IMR-90 (cell line): ENCODE measurements around the gene LCN2.

Source experiments
- BHLHE40 ChIP-seq: fragments of 150-350 bp; IDR thresholded peaks from 2 replicates; pipeline ENCODE4 v1.6.1; 2016; ENCODE audit warnings: mild to moderate bottlenecking, low read depth, low read length
- MAZ ChIP-seq: IDR thresholded peaks from 2 replicates; pipeline ENCODE4 v1.6.1; 2012; ENCODE audit warnings: low read depth, mild to moderate bottlenecking, low read length, improper control_type of control experiment, moderate library complexity, borderline replicate concordance
- MXI1 ChIP-seq: IDR thresholded peaks from 2 replicates; pipeline ENCODE4 v1.6.1; 2012; ENCODE audit warnings: low read depth, mild to moderate bottlenecking, low read length, moderate library complexity, borderline replicate concordance
- POLR2A ChIP-seq: IDR thresholded peaks from 2 replicates; pipeline ENCODE4 v1.6.1; 2012; ENCODE audit warnings: mild to moderate bottlenecking, low read depth, low read length
- TF ChIP-seq, protein P1 (sequence below): conservative IDR thresholded peaks from 2 replicates; pipeline ENCODE4 v1.5.1; 2012; ENCODE audit warnings: mild to moderate bottlenecking, low read depth, low read length, improper control_type of control experiment
- TF ChIP-seq, protein P2 (sequence below): fragments of 150-350 bp; IDR thresholded peaks from 2 replicates; pipeline ENCODE4 v1.6.1; 2017; ENCODE audit warnings: mild to moderate bottlenecking, antibody characterized with exemption, low read length, low read depth

DNA sequence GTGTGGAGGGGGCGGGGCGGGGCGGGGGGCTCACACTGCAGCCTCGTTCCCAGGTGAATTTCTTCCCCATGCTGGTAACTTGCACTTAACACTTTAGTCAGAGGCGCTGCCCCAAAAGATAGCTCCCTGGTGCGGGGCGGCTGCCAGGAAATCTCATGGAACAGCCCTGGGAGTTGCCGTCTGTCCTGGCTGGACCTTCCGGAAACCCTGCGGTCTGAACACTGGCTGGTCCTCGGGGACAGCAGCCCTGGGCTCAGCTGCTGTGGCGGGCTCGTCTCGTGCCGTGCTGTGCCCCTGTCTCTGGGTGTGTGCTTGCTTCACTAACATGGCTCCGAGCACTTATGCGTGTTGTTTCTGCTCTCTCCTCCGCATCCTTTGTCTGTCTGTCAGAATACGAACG lies 47.6 kb upstream of the LCN2 start:
- TF ChIP-seq POLR2A, result no peak
- TF ChIP-seq, protein P1, sequence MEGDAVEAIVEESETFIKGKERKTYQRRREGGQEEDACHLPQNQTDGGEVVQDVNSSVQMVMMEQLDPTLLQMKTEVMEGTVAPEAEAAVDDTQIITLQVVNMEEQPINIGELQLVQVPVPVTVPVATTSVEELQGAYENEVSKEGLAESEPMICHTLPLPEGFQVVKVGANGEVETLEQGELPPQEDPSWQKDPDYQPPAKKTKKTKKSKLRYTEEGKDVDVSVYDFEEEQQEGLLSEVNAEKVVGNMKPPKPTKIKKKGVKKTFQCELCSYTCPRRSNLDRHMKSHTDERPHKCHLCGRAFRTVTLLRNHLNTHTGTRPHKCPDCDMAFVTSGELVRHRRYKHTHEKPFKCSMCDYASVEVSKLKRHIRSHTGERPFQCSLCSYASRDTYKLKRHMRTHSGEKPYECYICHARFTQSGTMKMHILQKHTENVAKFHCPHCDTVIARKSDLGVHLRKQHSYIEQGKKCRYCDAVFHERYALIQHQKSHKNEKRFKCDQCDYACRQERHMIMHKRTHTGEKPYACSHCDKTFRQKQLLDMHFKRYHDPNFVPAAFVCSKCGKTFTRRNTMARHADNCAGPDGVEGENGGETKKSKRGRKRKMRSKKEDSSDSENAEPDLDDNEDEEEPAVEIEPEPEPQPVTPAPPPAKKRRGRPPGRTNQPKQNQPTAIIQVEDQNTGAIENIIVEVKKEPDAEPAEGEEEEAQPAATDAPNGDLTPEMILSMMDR, result no peak
- no peak for TF ChIP-seq BHLHE40
- no peak for TF ChIP-seq MXI1
- TF ChIP-seq, protein P2, sequence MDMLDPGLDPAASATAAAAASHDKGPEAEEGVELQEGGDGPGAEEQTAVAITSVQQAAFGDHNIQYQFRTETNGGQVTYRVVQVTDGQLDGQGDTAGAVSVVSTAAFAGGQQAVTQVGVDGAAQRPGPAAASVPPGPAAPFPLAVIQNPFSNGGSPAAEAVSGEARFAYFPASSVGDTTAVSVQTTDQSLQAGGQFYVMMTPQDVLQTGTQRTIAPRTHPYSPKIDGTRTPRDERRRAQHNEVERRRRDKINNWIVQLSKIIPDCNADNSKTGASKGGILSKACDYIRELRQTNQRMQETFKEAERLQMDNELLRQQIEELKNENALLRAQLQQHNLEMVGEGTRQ, result no peak
- no peak for TF ChIP-seq MAZ
